Neural cell (in vitro differentiated cells): ENCODE data around the gene UCK2.

ENCODE experiments used
- CTCF ChIP-seq: fragments of 450-650 bp; IDR thresholded peaks from 2 replicates; pipeline ENCODE4 v1.5.1; 2014; ENCODE audit warnings: antibody characterized with exemption, mild to moderate bottlenecking, moderate library complexity; ENCODE audit not compliant: poor library complexity, severe bottlenecking
- EP300 ChIP-seq: fragments of 450-650 bp; conservative IDR thresholded peaks from 2 replicates; pipeline ENCODE4 v1.6.1; 2014; ENCODE audit warnings: antibody characterized with exemption, mild to moderate bottlenecking, moderate library complexity; ENCODE audit not compliant: poor library complexity, severe bottlenecking
- EZH2 ChIP-seq: fragments of 200-600, 300-800 bp; shearing (Covaris generic), sonication (generic); IDR thresholded peaks from 2 replicates; pipeline ENCODE4 v1.6.1; 2014; ENCODE audit warnings: antibody characterized with exemption, low read length, borderline replicate concordance, mild to moderate bottlenecking; ENCODE audit not compliant: insufficient read depth, poor library complexity, severe bottlenecking
- POLR2AphosphoS5 ChIP-seq: IDR thresholded peaks from 2 replicates; pipeline ENCODE4 v1.6.1; 2012
- RAD21 ChIP-seq: fragments of 450-650 bp; conservative IDR thresholded peaks from 2 replicates; pipeline ENCODE4 v1.6.1; 2014; ENCODE audit warnings: antibody characterized with exemption, mild to moderate bottlenecking, moderate library complexity
- REST ChIP-seq: IDR thresholded peaks from 2 replicates; pipeline ENCODE4 v1.6.1; 2012; ENCODE audit warnings: borderline replicate concordance
- SMC3 ChIP-seq: fragments of 450-650 bp; conservative IDR thresholded peaks from 2 replicates; pipeline ENCODE4 v1.6.1; 2014; ENCODE audit warnings: antibody characterized with exemption, mild to moderate bottlenecking, moderate library complexity; ENCODE audit not compliant: poor library complexity
- TAF1 ChIP-seq: IDR thresholded peaks from 2 replicates; pipeline ENCODE4 v1.6.1; 2012; ENCODE audit warnings: low read depth

- no peak for TF ChIP-seq SMC3
- no peak for TF ChIP-seq CTCF
- TF ChIP-seq POLR2AphosphoS5: no peak
- no peak for TF ChIP-seq REST
- no peak for TF ChIP-seq EZH2
- TF ChIP-seq TAF1: no peak
- TF ChIP-seq RAD21: no peak
- no peak for TF ChIP-seq EP300
Observed at GRCh38 chr1:165849353-165850133, 22.1 kb downstream of the UCK2 start.
